Measurements from ENCODE around the gene TINAGL1.

The TINAGL1 gene

GRCh38 chr1:31628931-31629556 lies 52.7 kb downstream of the TINAGL1 start:
- DNase-seq = no peak

GRCh38 chr1:31632649-31633048 lies 56.3 kb downstream of the TINAGL1 start:
- DNase-seq = no peak

DNA sequence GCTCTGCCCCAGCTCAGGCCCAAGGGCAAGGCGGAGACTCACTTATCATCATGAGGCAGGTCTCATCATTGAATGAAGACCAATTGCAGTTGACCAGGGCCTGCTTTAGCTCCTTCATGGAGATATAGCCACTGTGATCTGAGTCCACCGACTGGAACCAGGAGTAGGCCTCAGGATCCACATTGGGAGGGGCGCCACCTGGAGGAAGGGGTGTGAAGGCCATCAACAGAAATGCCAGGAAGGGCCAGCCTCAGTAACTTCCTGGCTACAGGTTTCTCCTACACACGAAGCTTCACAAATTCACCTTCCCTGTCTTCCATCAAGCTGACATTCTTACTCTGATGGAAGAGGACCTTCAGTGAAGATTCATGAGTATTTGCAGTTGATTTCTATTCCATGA lies 56.8 kb downstream of the TINAGL1 start:
- no peak for DNase-seq
